Parathyroid adenoma (tissue), 2 donors: ENCODE results near the gene PRICKLE2.

Experiments used
- H2AFZ ChIP-seq: fragments of 300-600 bp; sonication (generic); one replicate; pipeline ENCODE4 v1.7.0; 2017; ENCODE audit warnings: antibody characterized with exemption, mild to moderate bottlenecking
- H3K27ac ChIP-seq: fragments of 300-600 bp; sonication (generic); one replicate; pipeline ENCODE4 v1.7.0; 2017
- H3K27me3 ChIP-seq: fragments of 300-600 bp; sonication (generic); one replicate; pipeline ENCODE4 v1.7.0; 2017; ENCODE audit warnings: low read length; ENCODE audit not compliant: control insufficient read depth, insufficient read depth
- H3K36me3 ChIP-seq: fragments of 300-600 bp; sonication (generic); one replicate; pipeline ENCODE4 v1.7.0; 2017; ENCODE audit warnings: low read length; ENCODE audit not compliant: control insufficient read depth, insufficient read depth
- H3K4me1 ChIP-seq: fragments of 300-600 bp; sonication (generic); one replicate; pipeline ENCODE4 v1.7.0; 2017; ENCODE audit warnings: control low read depth
- H3K4me2 ChIP-seq: fragments of 300-600 bp; sonication (generic); one replicate; pipeline ENCODE4 v1.7.0; 2017; ENCODE audit warnings: low read length
- H3K4me3 ChIP-seq: fragments of 300-600 bp; sonication (generic); one replicate; pipeline ENCODE4 v1.7.0; 2017; ENCODE audit warnings: low read depth, low read length
- H3K79me2 ChIP-seq: fragments of 300-600 bp; sonication (generic); one replicate; pipeline ENCODE4 v1.7.0; 2017; ENCODE audit warnings: control low read depth
- H3K9ac ChIP-seq: fragments of 300-600 bp; sonication (generic); one replicate; pipeline ENCODE4 v1.7.0; 2017; ENCODE audit warnings: mild to moderate bottlenecking
- H3K9me3 ChIP-seq: fragments of 300-600 bp; sonication (generic); one replicate; pipeline ENCODE4 v1.7.0; 2017; ENCODE audit warnings: low read length; ENCODE audit not compliant: control insufficient read depth
- CTCF ChIP-seq: fragments of 300-600 bp; sonication (generic); IDR thresholded peaks from one replicate; pipeline ENCODE4 v1.7.0; 2017; ENCODE audit warnings: antibody characterized with exemption, mild to moderate bottlenecking
- donor health status: primary hyperparathyroidism.

The PRICKLE2 gene

GRCh38 chr3:64253689-64254088 lies 28.4 kb upstream of the PRICKLE2 start:
- H3K79me2 ChIP-seq = no peaks in the 10 kb centered on the region
- H3K27ac ChIP-seq = no peak overlapping the region
- H3K4me1 ChIP-seq = no peaks in the 10 kb centered on the region
- H3K4me3 ChIP-seq = no peak overlapping the region
- no peak for TF ChIP-seq CTCF
- H3K9ac ChIP-seq = no peak overlapping the region
- H2AFZ ChIP-seq = no peak overlapping the region
- no peaks in the 10 kb centered on the region for H3K36me3 ChIP-seq
- H3K27me3 ChIP-seq = no peaks in the 10 kb centered on the region
- no peaks in the 10 kb centered on the region for H3K9me3 ChIP-seq
- no peak overlapping the region for H3K4me2 ChIP-seq

GRCh38 chr3:64251019-64251418 lies 25.8 kb upstream of the PRICKLE2 start:
- Histone ChIP-seq H2AFZ (no peak overlapping the region), H3K79me2 (no peaks in the 10 kb centered on the region), H3K4me2 (no peak overlapping the region), H3K27me3 (no peaks in the 10 kb centered on the region), H3K4me3 (no peak overlapping the region), H3K9me3 (no peaks in the 10 kb centered on the region), H3K27ac (no peak overlapping the region), H3K36me3 (no peaks in the 10 kb centered on the region), H3K4me1 (no peaks in the 10 kb centered on the region), H3K9ac (no peak overlapping the region)
- TF ChIP-seq CTCF = no peak

- Histone ChIP-seq H3K27ac (no peak overlapping the region), H3K36me3 (no peaks in the 10 kb centered on the region), H3K4me1 (no peaks in the 10 kb centered on the region), H2AFZ (no peak overlapping the region), H3K4me2 (no peak overlapping the region), H3K9me3 (no peaks in the 10 kb centered on the region), H3K9ac (no peak overlapping the region), H3K4me3 (no peak overlapping the region), H3K79me2 (no peaks in the 10 kb centered on the region), H3K27me3 (no peaks in the 10 kb centered on the region)
- TF ChIP-seq CTCF = no peak
These were observed 22.9 kb upstream of the PRICKLE2 start for GRCh38 chr3:64247991-64248646.

GRCh38 chr3:64244011-64244942 lies 19.0 kb upstream of the PRICKLE2 start:
- Histone ChIP-seq H3K4me1 (no peaks in the 10 kb centered on the region), H3K36me3 (no peaks in the 10 kb centered on the region), H2AFZ (no peak overlapping the region), H3K27me3 (no peaks in the 10 kb centered on the region), H3K79me2 (no peaks in the 10 kb centered on the region), H3K27ac (no peak overlapping the region), H3K9me3 (no peaks in the 10 kb centered on the region), H3K4me2 (no peak overlapping the region), H3K9ac (no peak overlapping the region), H3K4me3 (no peak overlapping the region)
- TF ChIP-seq CTCF = no peak
